ENCODE data around the gene FSTL5.
A peak's percentile ranks its signal among the peaks of the same experiment; 100 is the strongest.

Gene FSTL5

DNA sequence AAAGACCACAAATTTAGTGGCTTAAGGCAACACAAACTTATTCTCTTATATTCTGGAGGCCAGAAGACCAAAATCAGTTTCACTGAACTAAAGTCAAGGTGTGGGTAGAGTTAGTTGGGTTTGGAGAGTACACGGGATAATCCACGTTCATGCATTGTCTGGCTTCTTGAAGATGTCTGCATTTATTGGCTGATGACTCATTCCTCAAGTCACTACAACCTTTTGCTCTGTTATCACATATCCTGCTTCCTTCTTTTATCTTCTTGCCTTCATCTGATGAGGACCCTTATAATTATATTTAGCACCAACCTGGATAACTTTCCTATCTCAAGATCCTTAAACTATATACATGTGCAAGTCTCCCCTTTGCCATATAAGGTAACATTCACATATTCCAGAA, 590.0 kb downstream of the FSTL5 start:
- Histone ChIP-seq H2BK5ac (ENCODE audit: low read length) (no peak overlapping the region), H2BK15ac (ENCODE audit: low read length) (no peak overlapping the region), H3K23ac (ENCODE audit: low read depth, low read length, poor library complexity) (no peak overlapping the region), H2AFZ (ENCODE audit: low read length) (no peak overlapping the region), H3K4me3 (ENCODE audit: low read length in 2 of 2) (no peak overlapping the region), H4K8ac (ENCODE audit: low read depth, low read length) (no peak overlapping the region), H3K9ac (ENCODE audit: low read depth, low read length, poor library complexity) (no peak overlapping the region), H3K9me3 (replicated peaks in 1 of 2; ENCODE audit: control insufficient read depth in 2 of 2, insufficient read depth in 1 of 2, low read depth in 1 of 2, low read length in 2 of 2) (no peaks in the 10 kb centered on the region), H2AK5ac (ENCODE audit: low read depth, low read length) (no peak overlapping the region), H3K4ac (ENCODE audit: low read length) (no peak overlapping the region), H2BK120ac (ENCODE audit: low read depth, low read length) (no peak overlapping the region), H3K36me3 (replicated peaks in 1 of 2; ENCODE audit: control insufficient read depth in 2 of 2, insufficient read depth in 2 of 2, low read length in 2 of 2) (no peaks in the 10 kb centered on the region), H3K14ac (ENCODE audit: low read length) (no peak overlapping the region), H3K27ac (replicated peaks; ENCODE audit: low read length) (no peak overlapping the region), H3K4me2 (ENCODE audit: insufficient read depth, low read length, poor library complexity, severe bottlenecking) (no peak overlapping the region), H3K27me3 (ENCODE audit: control insufficient read depth in 3 of 3, insufficient read depth in 3 of 3, low read depth in 1 of 3, low read length in 3 of 3) (no peaks in the 10 kb centered on the region), H2BK12ac (ENCODE audit: low read length) (no peak overlapping the region), H3K4me1 (ENCODE audit: control insufficient read depth in 2 of 2, insufficient read depth in 1 of 2, low read depth in 1 of 2, low read length in 2 of 2) (no peaks in the 10 kb centered on the region), H3K18ac (ENCODE audit: low read length) (no peak overlapping the region), H4K91ac (ENCODE audit: low read depth, low read length, poor library complexity) (no peak overlapping the region), H3K79me1 (ENCODE audit: low read depth, low read length) (no peaks in the 10 kb centered on the region)
- DNase-seq (ENCODE audit: low spot score): no peak
- no CpG with 5 or more reads among the region's 2 CpGs for WGBS, 2 donors (ENCODE audit: extremely low coverage in 2 of 2, insufficient read length in 2 of 2, insufficient replicate concordance in 1 of 2)

- H2BK12ac ChIP-seq (ENCODE audit: low read length): no peak overlapping the region
- no peak overlapping the region for H3K27ac ChIP-seq (replicated peaks; ENCODE audit: low read length)
- H3K18ac ChIP-seq (ENCODE audit: low read length): no peak overlapping the region
- H3K4me3 ChIP-seq (ENCODE audit: low read length in 2 of 2): no peak overlapping the region
- no peaks in the 10 kb centered on the region for H3K4me1 ChIP-seq (ENCODE audit: control insufficient read depth in 2 of 2, insufficient read depth in 1 of 2, low read depth in 1 of 2, low read length in 2 of 2)
- DNase-seq (ENCODE audit: low spot score): no peak
- no peak overlapping the region for H2BK5ac ChIP-seq (ENCODE audit: low read length)
- H3K14ac ChIP-seq (ENCODE audit: low read length): no peak overlapping the region
- H3K27me3 ChIP-seq (ENCODE audit: control insufficient read depth in 3 of 3, insufficient read depth in 3 of 3, low read depth in 1 of 3, low read length in 3 of 3): no peaks in the 10 kb centered on the region
- no peak overlapping the region for H4K91ac ChIP-seq (ENCODE audit: low read depth, low read length, poor library complexity)
- H4K8ac ChIP-seq (ENCODE audit: low read depth, low read length): no peak overlapping the region
- no peak overlapping the region for H2AK5ac ChIP-seq (ENCODE audit: low read depth, low read length)
- no peaks in the 10 kb centered on the region for H3K79me1 ChIP-seq (ENCODE audit: low read depth, low read length)
- no CpG with 5 or more reads among the region's 1 CpG for WGBS, 2 donors (ENCODE audit: extremely low coverage in 2 of 2, insufficient read length in 2 of 2, insufficient replicate concordance in 1 of 2)
- no peaks in the 10 kb centered on the region for H3K36me3 ChIP-seq (replicated peaks in 1 of 2; ENCODE audit: control insufficient read depth in 2 of 2, insufficient read depth in 2 of 2, low read length in 2 of 2)
- no peaks in the 10 kb centered on the region for H3K9me3 ChIP-seq (replicated peaks in 1 of 2; ENCODE audit: control insufficient read depth in 2 of 2, insufficient read depth in 1 of 2, low read depth in 1 of 2, low read length in 2 of 2)
- H3K4ac ChIP-seq (ENCODE audit: low read length): no peak overlapping the region
- H2AFZ ChIP-seq (ENCODE audit: low read length): no peak overlapping the region
- H2BK120ac ChIP-seq (ENCODE audit: low read depth, low read length): no peak overlapping the region
- no peak overlapping the region for H3K23ac ChIP-seq (ENCODE audit: low read depth, low read length, poor library complexity)
- no peak overlapping the region for H2BK15ac ChIP-seq (ENCODE audit: low read length)
- H3K9ac ChIP-seq (ENCODE audit: low read depth, low read length, poor library complexity): no peak overlapping the region
- no peak overlapping the region for H3K4me2 ChIP-seq (ENCODE audit: insufficient read depth, low read length, poor library complexity, severe bottlenecking)
These were observed 599.5 kb downstream of the FSTL5 start for GRCh38 chr4:161564230-161564834.

- no CpG with 5 or more reads among the region's 5 CpGs for WGBS, 2 donors (ENCODE audit: extremely low coverage in 2 of 2, insufficient read length in 2 of 2, insufficient replicate concordance in 1 of 2)
- Histone ChIP-seq H2BK15ac (ENCODE audit: low read length) (no peak overlapping the region), H4K91ac (ENCODE audit: low read depth, low read length, poor library complexity) (no peak overlapping the region), H2AK5ac (ENCODE audit: low read depth, low read length) (no peak overlapping the region), H3K9me3 (replicated peaks in 1 of 2; ENCODE audit: control insufficient read depth in 2 of 2, insufficient read depth in 1 of 2, low read depth in 1 of 2, low read length in 2 of 2) (no peaks in the 10 kb centered on the region), H3K9ac (ENCODE audit: low read depth, low read length, poor library complexity) (no peak overlapping the region), H4K8ac (ENCODE audit: low read depth, low read length) (no peak overlapping the region), H2AFZ (ENCODE audit: low read length) (peak overlapping the region; percentile 71), H3K27me3 (ENCODE audit: control insufficient read depth in 3 of 3, insufficient read depth in 3 of 3, low read depth in 1 of 3, low read length in 3 of 3) (no peaks in the 10 kb centered on the region), H3K14ac (ENCODE audit: low read length) (no peak overlapping the region), H3K23ac (ENCODE audit: low read depth, low read length, poor library complexity) (no peak overlapping the region), H3K79me1 (ENCODE audit: low read depth, low read length) (no peaks in the 10 kb centered on the region), H2BK5ac (ENCODE audit: low read length) (no peak overlapping the region), H3K4me2 (ENCODE audit: insufficient read depth, low read length, poor library complexity, severe bottlenecking) (no peak overlapping the region), H3K18ac (ENCODE audit: low read length) (no peak overlapping the region), H3K4ac (ENCODE audit: low read length) (no peak overlapping the region), H2BK120ac (ENCODE audit: low read depth, low read length) (no peak overlapping the region), H3K4me1 (ENCODE audit: control insufficient read depth in 2 of 2, insufficient read depth in 1 of 2, low read depth in 1 of 2, low read length in 2 of 2) (peaks cover 0 to 9% of the 10 kb centered on the region in 2 donors), H3K4me3 (ENCODE audit: low read length in 2 of 2) (no peak overlapping the region), H3K36me3 (replicated peaks in 1 of 2; ENCODE audit: control insufficient read depth in 2 of 2, insufficient read depth in 2 of 2, low read length in 2 of 2) (no peaks in the 10 kb centered on the region), H2BK12ac (ENCODE audit: low read length) (no peak overlapping the region), H3K27ac (replicated peaks; ENCODE audit: low read length) (no peak overlapping the region)
- DNase-seq (ENCODE audit: low spot score): no peak
These were observed 607.8 kb downstream of the FSTL5 start for GRCh38 chr4:161555689-161556660.

DNA sequence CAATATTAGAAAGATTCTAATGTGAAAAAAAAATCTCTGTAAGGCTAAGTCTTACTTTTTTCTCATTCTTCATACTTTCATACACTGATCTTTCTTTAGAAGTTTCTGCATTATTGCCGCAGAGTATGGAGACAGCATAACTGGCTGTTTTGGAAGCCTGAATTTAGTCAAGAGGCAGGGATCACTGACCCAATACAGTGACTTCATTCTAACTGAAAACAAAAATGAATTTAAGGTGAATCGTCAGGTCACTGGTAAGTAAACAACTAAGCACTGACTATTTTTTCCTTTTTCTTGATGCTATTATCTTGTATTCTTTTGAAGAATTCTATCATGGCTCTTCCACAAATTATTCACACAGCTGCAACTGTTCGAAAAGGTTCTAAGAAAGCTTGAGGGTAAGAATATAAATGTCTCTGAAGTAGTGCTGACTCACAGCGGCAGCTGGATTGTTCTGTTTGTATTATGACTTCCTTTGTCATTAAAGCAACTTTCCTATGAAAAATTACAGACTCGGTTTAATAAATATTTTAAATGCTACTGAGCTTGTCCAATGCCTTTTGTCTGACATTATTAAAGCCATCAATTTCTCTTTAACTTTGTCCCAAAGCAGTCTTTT, 609.3 kb downstream of the FSTL5 start:
- H3K27ac ChIP-seq (replicated peaks; ENCODE audit: low read length): no peak overlapping the region
- H3K14ac ChIP-seq (ENCODE audit: low read length): no peak overlapping the region
- no peak overlapping the region for H2BK120ac ChIP-seq (ENCODE audit: low read depth, low read length)
- no peak overlapping the region for H3K9ac ChIP-seq (ENCODE audit: low read depth, low read length, poor library complexity)
- H4K8ac ChIP-seq (ENCODE audit: low read depth, low read length): no peak overlapping the region
- no peak overlapping the region for H3K4ac ChIP-seq (ENCODE audit: low read length)
- no peak overlapping the region for H4K91ac ChIP-seq (ENCODE audit: low read depth, low read length, poor library complexity)
- no peak overlapping the region for H3K18ac ChIP-seq (ENCODE audit: low read length)
- no peak overlapping the region for H3K4me3 ChIP-seq (ENCODE audit: low read length in 2 of 2)
- no peaks in the 10 kb centered on the region for H3K27me3 ChIP-seq (ENCODE audit: control insufficient read depth in 3 of 3, insufficient read depth in 3 of 3, low read depth in 1 of 3, low read length in 3 of 3)
- H2AFZ ChIP-seq (ENCODE audit: low read length): peak overlapping the region; percentile 66
- no peaks in the 10 kb centered on the region for H3K9me3 ChIP-seq (replicated peaks in 1 of 2; ENCODE audit: control insufficient read depth in 2 of 2, insufficient read depth in 1 of 2, low read depth in 1 of 2, low read length in 2 of 2)
- no peaks in the 10 kb centered on the region for H3K79me1 ChIP-seq (ENCODE audit: low read depth, low read length)
- no peak overlapping the region for H2BK15ac ChIP-seq (ENCODE audit: low read length)
- WGBS, 2 donors (ENCODE audit: extremely low coverage in 2 of 2, insufficient read length in 2 of 2, insufficient replicate concordance in 1 of 2): no CpG with 5 or more reads among the region's 5 CpGs
- no peak overlapping the region for H3K23ac ChIP-seq (ENCODE audit: low read depth, low read length, poor library complexity)
- H3K36me3 ChIP-seq (replicated peaks in 1 of 2; ENCODE audit: control insufficient read depth in 2 of 2, insufficient read depth in 2 of 2, low read length in 2 of 2): no peaks in the 10 kb centered on the region
- DNase-seq (ENCODE audit: low spot score): no peak
- H3K4me1 ChIP-seq (ENCODE audit: control insufficient read depth in 2 of 2, insufficient read depth in 1 of 2, low read depth in 1 of 2, low read length in 2 of 2): peaks cover 0 to 9% of the 10 kb centered on the region in 2 donors
- no peak overlapping the region for H2BK12ac ChIP-seq (ENCODE audit: low read length)
- H3K4me2 ChIP-seq (ENCODE audit: insufficient read depth, low read length, poor library complexity, severe bottlenecking): no peak overlapping the region
- H2BK5ac ChIP-seq (ENCODE audit: low read length): no peak overlapping the region
- no peak overlapping the region for H2AK5ac ChIP-seq (ENCODE audit: low read depth, low read length)

Data from neuronal stem cell (in vitro differentiated cells).